Testis (tissue), 2 donors: Measurements from ENCODE around the gene RNU1-1.

Source experiments
- CTCF ChIP-seq, 3 experiments: fragments of 450-650 bp in 2 of 3; fragments of 200-600 bp in 1 of 3; sonication (generic) in 1 of 3; IDR thresholded peaks; one replicate each; pipeline ENCODE4 v1.5.1; 2016 to 2019; ENCODE audit warnings: antibody characterized with exemption in 3 of 3, mild to moderate bottlenecking in 2 of 3, moderate library complexity in 1 of 3
- POLR2A ChIP-seq: fragments of 450-650 bp; IDR thresholded peaks from one replicate; pipeline ENCODE4 v1.6.1; 2017; ENCODE audit warnings: antibody characterized with exemption, mild to moderate bottlenecking, moderate library complexity

- TF ChIP-seq CTCF (IDR thresholded peaks at IDR 0.05) (no peak), POLR2A (no peak)
These were observed 49.0 kb downstream of the RNU1-1 start for GRCh38 chr1:16464917-16465625.
